ENCODE results near the gene KRTAP10-7. TPM values are rescaled to one million over a fixed set of nuclear protein-coding genes. Genes with fewer than 3 reads are reported as not detected.
"Not testable (repeated sequence)": the region's sequence is repeated elsewhere in the genome, so short reads cannot be mapped to it uniquely, and the experiment has no call there.

KRTAP10-7 gene
- total RNA-seq, 3 donors from 2014 or later, result not detected

GRCh38 chr21:44623575-44623974, 23.2 kb downstream of the KRTAP10-7 start:
- intact Hi-C loops (cut with DNase I; ENCODE audit: low total_unique reads), result no loop called here
- H3K36me3 ChIP-seq, result no peaks in the 10 kb centered on the region
- H3K9me3 ChIP-seq, result peaks cover 11 to 38% of the 10 kb centered on the region in 2 donors
- DNase-seq (ENCODE audit: low spot score in 2 of 2), result no peak
- H3K4me3 ChIP-seq, result no peak overlapping the region
- TF ChIP-seq POLR2AphosphoS5 (IDR thresholded peaks at IDR 0.05) (no peak), POLR2A (IDR thresholded peaks at IDR 0.05) (no peak), CTCF (IDR thresholded peaks at IDR 0.05) (no peak)
- H3K4me1 ChIP-seq, result no peaks in the 10 kb centered on the region
- peaks cover 0 to 20% of the 10 kb centered on the region in 2 donors for H3K27me3 ChIP-seq
- no peak overlapping the region for H3K27ac ChIP-seq

- Histone ChIP-seq H3K9me3 (peaks cover 19 to 35% of the 10 kb centered on the region in 2 donors), H3K27me3 (peaks cover 0 to 17% of the 10 kb centered on the region in 2 donors), H3K36me3 (no peaks in the 10 kb centered on the region), H3K4me1 (no peaks in the 10 kb centered on the region), H3K4me3 (no peak overlapping the region), H3K27ac (no peak overlapping the region)
- no peak for DNase-seq (ENCODE audit: low spot score in 2 of 2)
- intact Hi-C loops (cut with DNase I; ENCODE audit: low total_unique reads), result no loop called here
- TF ChIP-seq POLR2AphosphoS5 (IDR thresholded peaks at IDR 0.05), result no peak
- TF ChIP-seq POLR2A (IDR thresholded peaks at IDR 0.05), result no peak
- no peak for TF ChIP-seq CTCF (IDR thresholded peaks at IDR 0.05)
Observed at GRCh38 chr21:44625756-44626155, 25.4 kb downstream of the KRTAP10-7 start.

GRCh38 chr21:44626262-44626661, 25.9 kb downstream of the KRTAP10-7 start:
- Histone ChIP-seq H3K9me3 (peaks cover 24 to 40% of the 10 kb centered on the region in 2 donors), H3K27me3 (peaks cover 0 to 17% of the 10 kb centered on the region in 2 donors), H3K4me3 (no peak overlapping the region), H3K36me3 (no peaks in the 10 kb centered on the region), H3K4me1 (no peaks in the 10 kb centered on the region), H3K27ac (no peak overlapping the region)
- no peak for DNase-seq (ENCODE audit: low spot score in 2 of 2)
- TF ChIP-seq POLR2AphosphoS5 (IDR thresholded peaks at IDR 0.05), result no peak
- no peak for TF ChIP-seq POLR2A (IDR thresholded peaks at IDR 0.05)
- TF ChIP-seq CTCF (IDR thresholded peaks at IDR 0.05), result no peak
- intact Hi-C loops (cut with DNase I; ENCODE audit: low total_unique reads), result no loop called here

GRCh38 chr21:44626673-44627143, 26.3 kb downstream of the KRTAP10-7 start, which contains the start of gene KRTAP10-9:
Gene KRTAP10-9, plus strand, starts transcription at chr21:44627093. Its CDS starts 79 bp downstream, at chr21:44627172.
- Histone ChIP-seq H3K4me3 (no peak within 1 kb of the TSS), H3K36me3 (no peaks in the 10 kb centered on the region), H3K27me3 (peaks cover 0 to 17% of the 10 kb centered on the region in 2 donors), H3K4me1 (no peaks in the 10 kb centered on the region), H3K9me3 (peaks cover 29 to 45% of the 10 kb centered on the region in 2 donors), H3K27ac (no peak within 1 kb of the TSS)
- TF ChIP-seq CTCF (IDR thresholded peaks at IDR 0.05) (no peak), POLR2A (IDR thresholded peaks at IDR 0.05) (no peak), POLR2AphosphoS5 (IDR thresholded peaks at IDR 0.05) (no peak)
- no peak for DNase-seq (ENCODE audit: low spot score in 2 of 2)
- intact Hi-C loops (cut with DNase I; ENCODE audit: low total_unique reads), result no loop called here

- H3K4me3 ChIP-seq; H3K27ac ChIP-seq; DNase-seq (ENCODE audit: low spot score in 2 of 2); H3K4me1 ChIP-seq; intact Hi-C loops (cut with DNase I; ENCODE audit: low total_unique reads); H3K36me3 ChIP-seq: not testable (repeated sequence)
- H3K27me3 ChIP-seq, result peaks cover 0 to 17% of the 10 kb centered on the region in 2 donors
- peaks cover 35 to 51% of the 10 kb centered on the region in 2 donors for H3K9me3 ChIP-seq
Observed at GRCh38 chr21:44627181-44627822, 26.9 kb downstream of the KRTAP10-7 start.

GRCh38 chr21:44627831-44628233, 27.4 kb downstream of the KRTAP10-7 start:
- H3K27me3 ChIP-seq, result peaks cover 0 to 17% of the 10 kb centered on the region in 2 donors
- H3K4me3 ChIP-seq; DNase-seq (ENCODE audit: low spot score in 2 of 2); intact Hi-C loops (cut with DNase I; ENCODE audit: low total_unique reads); H3K36me3 ChIP-seq; H3K27ac ChIP-seq; H3K4me1 ChIP-seq: not testable (repeated sequence)
- peaks cover 38 to 53% of the 10 kb centered on the region in 2 donors for H3K9me3 ChIP-seq

Data from breast epithelium (tissue), 4 donors.